NK-92 treated with Interleukin-12 subunit alpha and Interleukin-12 subunit beta, amount 100 ng/mL, for 24 hours (cell line): ENCODE results near the gene RAB7A.
"Not testable (repeated sequence)": the region's sequence is repeated elsewhere in the genome, so short reads cannot be mapped to it uniquely, and the experiment has no call there.

ENCODE experiments used
- DNase-seq: peaks from one replicate; lab custom pipeline; 2025; lab: John Stamatoyannopoulos, UW

The RAB7A gene

DNA sequence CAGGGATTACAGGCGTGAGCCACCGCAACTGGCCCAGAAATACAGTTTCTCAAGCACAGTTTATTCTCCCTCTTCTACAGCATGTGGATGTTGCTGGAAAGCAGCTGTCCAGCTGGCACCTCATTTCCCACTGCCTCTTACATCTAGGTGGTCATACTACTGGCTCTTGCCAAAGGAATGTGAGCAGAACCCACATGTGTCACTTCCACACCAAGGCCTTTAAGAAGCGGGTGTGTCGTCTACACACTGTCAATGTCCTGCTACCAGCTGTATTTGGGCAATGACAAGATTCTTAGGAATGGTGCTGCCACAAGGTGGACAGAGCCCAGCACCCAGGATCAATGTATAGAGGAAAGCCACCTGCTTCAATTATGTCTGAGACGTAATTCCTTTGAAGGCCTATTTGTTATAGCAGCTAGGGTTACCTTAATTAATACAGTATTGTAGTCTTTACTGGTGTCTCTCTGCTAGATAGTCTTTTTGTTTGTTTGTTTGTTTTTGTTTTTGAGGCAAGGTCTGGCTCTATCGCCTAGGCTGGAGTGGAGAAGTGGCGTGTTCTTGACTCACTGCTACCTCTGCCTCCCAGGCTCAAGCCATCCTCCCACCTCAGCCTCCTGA, 15.1 kb upstream of the RAB7A start:
- DNase-seq, result no peak

- no peak for DNase-seq
Observed at GRCh38 chr3:128712848-128713247, 13.1 kb upstream of the RAB7A start.

- no peak for DNase-seq
Observed at GRCh38 chr3:128714887-128715491, 11.0 kb upstream of the RAB7A start.

DNA sequence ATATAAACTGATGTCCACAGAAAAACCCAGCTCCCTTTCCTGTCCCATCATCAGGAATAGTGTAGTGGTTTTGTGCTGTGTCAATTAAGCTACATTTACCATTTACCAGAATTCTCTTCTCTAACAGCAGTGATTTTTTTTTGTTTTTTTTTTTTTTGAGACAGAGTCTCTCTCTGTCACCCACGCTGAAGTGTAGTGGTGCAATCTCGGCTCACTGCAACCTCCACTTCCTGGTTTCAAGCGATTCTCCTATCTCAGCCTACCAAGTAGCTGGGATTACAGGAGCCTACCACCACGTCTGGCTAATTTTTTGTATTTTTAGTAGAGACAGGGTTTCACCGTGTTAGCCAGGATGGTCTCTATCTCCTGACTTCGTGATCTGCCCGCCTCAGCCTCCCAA, 7.1 kb upstream of the RAB7A start:
- not testable (repeated sequence) for DNase-seq

DNA sequence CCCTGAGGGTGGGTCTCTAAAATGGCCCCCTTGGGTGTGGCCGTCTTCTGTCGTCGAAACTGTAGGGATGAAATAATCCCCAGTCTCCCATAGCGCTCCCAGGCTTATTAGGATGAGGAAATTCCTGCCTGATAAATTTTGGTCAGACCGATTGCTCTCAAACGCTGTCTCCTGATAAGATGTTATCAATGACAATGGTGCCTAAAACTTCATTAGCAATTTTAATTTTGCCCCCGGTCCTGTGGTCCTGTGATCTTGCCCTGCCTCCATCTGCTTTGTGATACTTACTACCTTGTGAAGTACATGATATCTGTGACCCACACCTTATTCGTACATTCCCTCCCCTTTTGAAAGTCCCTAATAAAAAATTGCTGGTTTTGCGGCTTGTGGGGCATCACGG, 5.1 kb upstream of the RAB7A start:
- no peak for DNase-seq

DNA sequence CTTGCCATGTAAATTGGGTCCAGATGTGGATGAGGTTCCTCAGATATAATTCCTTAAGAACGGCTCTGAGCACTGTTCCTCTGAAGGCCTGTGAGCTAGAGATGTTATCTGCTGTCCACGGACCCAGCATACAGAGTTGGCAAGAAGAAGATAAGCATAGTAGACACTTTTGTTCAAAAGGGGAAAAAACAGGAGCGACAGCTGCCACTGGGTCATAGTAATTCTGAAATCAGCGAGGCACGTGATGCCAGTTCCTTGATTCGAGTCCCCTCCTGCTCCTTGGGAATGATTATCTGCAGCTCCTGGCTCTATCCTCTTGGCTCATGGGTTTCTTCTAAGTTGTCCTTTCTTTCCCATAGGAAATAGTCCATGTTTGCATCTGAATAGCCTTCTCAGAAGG, 2.5 kb upstream of the RAB7A start:
- DNase-seq, result no peak

DNA sequence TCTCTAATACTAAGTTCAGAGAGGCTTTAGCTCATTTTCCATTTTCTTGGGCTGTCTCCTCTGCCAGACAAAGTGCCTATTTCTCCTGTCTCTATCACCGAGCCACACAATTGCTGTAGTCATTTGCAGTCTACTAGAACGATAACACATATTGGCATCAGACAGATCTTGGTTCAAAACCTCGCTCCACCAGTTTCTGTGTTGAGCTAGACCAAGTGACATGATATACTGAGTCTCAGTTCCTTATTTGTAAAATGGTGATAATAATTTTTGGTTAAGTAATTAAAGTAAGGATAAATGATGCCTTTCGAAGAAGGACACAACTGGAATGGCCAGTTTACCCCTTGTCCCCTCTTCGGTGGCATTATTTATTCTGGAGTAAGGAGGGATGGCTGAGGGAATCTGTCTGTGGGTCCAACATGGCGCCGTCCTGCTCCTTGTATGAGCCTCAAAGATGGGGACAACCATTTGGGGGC, 398 bp upstream of the RAB7A start:
- DNase-seq, result no peak

- DNase-seq, result no peak
Observed at GRCh38 chr3:128727059-128727458, 1.1 kb downstream of the RAB7A start.

- DNase-seq, result no peak
Observed at GRCh38 chr3:128727485-128727884, 1.5 kb downstream of the RAB7A start.

DNA sequence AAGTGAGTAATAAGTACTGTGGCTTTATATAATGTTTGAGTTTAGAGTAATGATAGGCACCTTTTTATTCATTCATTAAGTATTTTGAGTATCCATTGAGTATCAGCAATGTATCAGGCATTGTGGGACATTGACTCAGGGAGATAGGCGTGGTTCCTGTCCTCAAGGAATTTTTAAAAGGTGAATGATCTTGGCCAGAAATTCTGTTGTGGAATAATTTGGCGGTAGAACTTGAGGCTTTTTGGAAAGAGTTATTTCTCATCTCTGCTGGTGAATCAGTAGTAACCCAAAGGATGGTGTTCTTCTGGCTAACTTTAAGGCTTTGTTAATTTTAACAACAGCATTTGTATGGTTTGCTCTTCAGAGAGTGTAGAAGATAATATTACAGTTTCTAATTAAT, 2.0 kb downstream of the RAB7A start:
- DNase-seq, result no peak

- DNase-seq, result not testable (repeated sequence)
Observed at GRCh38 chr3:128728521-128728920, 2.5 kb downstream of the RAB7A start.

- DNase-seq, result no peak
Observed at GRCh38 chr3:128730471-128730870, 4.5 kb downstream of the RAB7A start.

GRCh38 chr3:128734523-128735189, 8.7 kb downstream of the RAB7A start:
- no peak for DNase-seq

- no peak for DNase-seq
Observed at GRCh38 chr3:128735287-128735686, 9.3 kb downstream of the RAB7A start.

DNA sequence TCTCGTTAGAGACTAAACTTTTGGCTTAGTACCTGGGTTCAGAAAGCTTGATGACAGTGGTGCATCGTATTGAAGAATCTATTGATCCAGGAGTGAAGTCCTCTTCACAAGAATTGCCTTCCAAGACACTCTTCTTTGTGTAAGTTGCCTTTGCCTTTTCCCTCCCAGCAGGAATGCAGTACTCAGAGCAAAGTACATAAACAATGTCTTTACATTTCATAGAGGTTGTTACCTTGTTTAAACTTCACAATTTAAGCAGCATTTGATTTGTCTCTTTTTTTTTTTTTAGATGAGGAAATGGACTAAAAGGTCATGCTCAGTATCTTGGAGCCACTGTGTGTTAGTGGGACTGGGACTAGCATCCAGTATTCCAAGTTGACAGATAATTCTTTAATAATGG, 9.9 kb downstream of the RAB7A start:
- no peak for DNase-seq

DNA sequence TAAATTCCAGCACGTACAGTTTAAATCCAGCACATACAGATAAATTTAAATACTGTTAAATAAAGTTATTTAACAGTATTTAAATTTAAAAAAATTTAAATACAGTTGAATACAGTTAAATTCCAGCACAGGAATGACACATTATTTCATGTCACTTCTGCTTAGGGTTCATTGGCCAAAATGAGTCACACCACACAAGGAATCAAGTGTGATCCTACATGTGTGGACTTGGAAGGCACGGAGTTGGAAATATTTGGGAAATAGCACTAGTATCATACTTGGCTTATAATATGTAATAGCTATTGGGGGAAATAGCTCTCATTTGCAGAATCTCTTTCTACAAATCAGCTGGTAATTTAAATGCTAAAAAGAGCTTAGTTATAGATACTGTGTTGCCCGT, 10.6 kb downstream of the RAB7A start:
- DNase-seq, result no peak

DNA sequence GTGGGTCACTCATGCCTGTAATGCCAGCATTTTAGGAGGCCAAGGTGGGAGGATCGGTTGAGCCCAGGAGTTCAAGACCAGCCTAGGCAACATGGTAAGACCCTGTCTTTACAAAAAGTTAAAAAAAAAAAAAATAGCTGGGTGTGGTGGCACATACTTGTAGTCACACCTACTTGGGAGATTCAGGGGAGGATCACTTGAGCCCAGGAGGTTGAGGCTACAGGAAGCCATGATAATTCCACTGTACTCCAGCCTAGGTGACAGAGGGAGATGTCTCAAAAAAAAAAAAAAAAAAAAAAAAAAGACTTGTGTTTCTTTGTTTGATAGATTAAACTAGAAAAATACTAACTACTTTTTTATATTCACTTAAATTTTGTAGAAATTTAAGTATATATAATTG, 14.6 kb downstream of the RAB7A start:
- no peak for DNase-seq

- no peak for DNase-seq
Observed at GRCh38 chr3:128742821-128743594, 17.0 kb downstream of the RAB7A start.

- no peak for DNase-seq
Observed at GRCh38 chr3:128745742-128746141, 19.8 kb downstream of the RAB7A start.

DNA sequence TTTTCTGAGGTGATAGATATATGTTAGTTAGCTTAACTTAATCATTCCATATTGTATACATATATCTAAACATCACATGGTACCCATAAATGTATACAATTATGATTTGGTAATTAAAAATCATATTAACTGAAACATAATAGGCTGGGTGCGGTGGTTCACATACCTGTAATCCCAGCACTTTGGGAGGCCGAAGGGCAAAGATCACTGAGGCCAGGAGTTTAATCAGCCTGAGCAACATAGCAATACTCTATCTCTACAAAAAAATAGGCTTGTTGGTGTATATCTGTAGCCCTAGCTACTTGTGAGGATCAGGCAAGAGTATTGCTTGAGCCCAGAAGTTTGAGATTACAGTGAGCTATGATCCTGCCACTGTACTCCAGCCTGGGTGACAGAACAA, 20.9 kb downstream of the RAB7A start:
- no peak for DNase-seq

DNA sequence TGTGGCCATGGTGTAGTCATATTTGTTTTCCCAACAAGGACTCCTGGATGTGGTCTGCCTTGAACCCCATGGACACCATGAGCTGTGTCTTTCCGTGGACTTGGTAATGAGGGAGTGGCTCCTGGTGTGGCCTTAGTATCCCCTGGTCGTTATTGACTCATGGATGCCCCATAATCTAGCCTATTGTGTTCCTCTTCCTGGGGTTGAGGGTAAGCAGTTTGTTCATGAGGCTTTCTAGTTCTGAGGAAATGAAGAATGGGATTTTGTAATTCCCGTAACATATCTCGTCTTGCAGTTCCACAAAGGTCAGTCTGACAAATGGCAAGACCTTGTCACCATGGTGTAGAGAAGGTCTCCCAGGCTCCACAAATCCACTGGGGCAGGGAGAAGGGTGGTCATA, 22.6 kb downstream of the RAB7A start:
- DNase-seq, result no peak

DNA sequence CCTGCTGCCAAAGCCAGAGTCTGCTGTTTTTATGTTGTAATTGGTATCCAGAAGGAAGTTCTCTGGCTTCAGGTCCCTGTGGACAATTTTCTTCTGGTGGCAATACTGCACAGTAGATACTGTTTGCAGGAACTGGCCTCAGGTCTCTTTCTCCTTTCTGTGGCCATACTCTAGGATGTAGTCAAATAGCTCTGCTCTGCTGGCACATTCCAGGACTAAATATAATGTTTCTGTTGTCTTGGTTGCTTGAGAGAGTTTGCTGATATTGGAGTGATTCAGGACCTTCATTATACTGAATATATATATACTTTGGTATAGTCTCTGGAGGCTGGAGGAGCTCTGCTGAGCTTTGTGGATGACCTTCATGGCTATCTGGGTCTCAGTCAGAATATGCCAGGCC, 23.1 kb downstream of the RAB7A start:
- no peak for DNase-seq

DNA sequence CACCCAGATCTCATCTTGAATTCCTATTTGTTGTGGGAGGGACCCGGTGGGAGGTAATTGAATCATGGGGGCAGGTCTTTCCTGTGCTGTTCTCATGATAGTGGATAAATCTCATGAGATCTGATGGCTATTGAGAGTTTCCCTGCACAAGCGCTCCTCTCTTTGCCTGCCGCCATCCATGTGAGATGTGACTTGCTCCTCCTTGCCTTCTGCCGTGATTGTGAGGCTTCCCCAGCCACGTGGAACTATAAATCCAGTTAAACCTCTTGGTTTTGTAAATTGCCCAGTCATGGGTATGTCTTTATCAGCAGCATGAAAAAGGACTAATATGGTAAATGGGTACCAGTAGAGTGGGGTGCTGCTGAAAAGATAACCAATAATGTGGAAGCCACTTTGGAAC, 23.6 kb downstream of the RAB7A start:
- DNase-seq, result not testable (repeated sequence)
